OCI-LY3 (cell line): ENCODE measurements around the gene TTLL9.

Experiments
- EZH2phosphoT487 ChIP-seq: fragments of 200-600 bp; shearing (Covaris generic); IDR thresholded peaks from 2 replicates; pipeline ENCODE4 v1.6.1; 2018; ENCODE audit warnings: antibody characterized with exemption, mixed run types, low read depth
- TF ChIP-seq, protein P1 (sequence below): fragments of 200-600, 300-600 bp; sonication (generic); IDR thresholded peaks from 2 replicates; pipeline ENCODE4 v1.5.1; 2014; ENCODE audit warnings: antibody characterized with exemption, low read length, low read depth

DNA sequence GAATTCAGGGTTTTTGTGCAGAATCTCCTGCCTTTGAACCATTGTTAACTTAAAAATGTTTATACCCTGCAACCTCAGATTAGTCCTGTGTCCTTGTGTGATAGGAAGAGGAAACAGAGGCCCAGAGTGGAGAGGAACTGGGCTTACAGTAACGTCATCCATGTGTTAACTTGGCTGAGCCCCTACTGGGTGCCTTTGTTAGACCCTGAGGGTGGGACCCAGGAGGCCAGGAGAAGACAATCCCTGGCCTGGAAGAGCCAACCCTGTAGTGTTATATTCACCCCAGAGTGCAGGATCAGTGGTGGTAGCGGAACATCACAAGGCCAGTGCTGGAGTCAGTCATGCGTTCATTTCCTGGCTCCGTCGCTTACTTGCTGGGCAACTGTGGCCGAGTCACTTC is 40.7 kb upstream of the TTLL9 start:
- TF ChIP-seq, protein P1, sequence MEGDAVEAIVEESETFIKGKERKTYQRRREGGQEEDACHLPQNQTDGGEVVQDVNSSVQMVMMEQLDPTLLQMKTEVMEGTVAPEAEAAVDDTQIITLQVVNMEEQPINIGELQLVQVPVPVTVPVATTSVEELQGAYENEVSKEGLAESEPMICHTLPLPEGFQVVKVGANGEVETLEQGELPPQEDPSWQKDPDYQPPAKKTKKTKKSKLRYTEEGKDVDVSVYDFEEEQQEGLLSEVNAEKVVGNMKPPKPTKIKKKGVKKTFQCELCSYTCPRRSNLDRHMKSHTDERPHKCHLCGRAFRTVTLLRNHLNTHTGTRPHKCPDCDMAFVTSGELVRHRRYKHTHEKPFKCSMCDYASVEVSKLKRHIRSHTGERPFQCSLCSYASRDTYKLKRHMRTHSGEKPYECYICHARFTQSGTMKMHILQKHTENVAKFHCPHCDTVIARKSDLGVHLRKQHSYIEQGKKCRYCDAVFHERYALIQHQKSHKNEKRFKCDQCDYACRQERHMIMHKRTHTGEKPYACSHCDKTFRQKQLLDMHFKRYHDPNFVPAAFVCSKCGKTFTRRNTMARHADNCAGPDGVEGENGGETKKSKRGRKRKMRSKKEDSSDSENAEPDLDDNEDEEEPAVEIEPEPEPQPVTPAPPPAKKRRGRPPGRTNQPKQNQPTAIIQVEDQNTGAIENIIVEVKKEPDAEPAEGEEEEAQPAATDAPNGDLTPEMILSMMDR = no peak
- TF ChIP-seq EZH2phosphoT487 = no peak
